OCI-LY7 (cell line): ENCODE measurements around the gene CPPED1. TPM values are rescaled to one million over a fixed set of nuclear protein-coding genes. Genes with fewer than 3 reads are reported as not detected.
A peak's percentile ranks its signal among the peaks of the same experiment; 100 is the strongest.

ENCODE experiments used
- BruUV-seq: library from RNA; stranded (reverse); fragments of 400-500 nt; replicated peaks from 2 replicates; lab custom pipeline; 2021; lab: Mats Ljungman, UMichigan
- CTCF ChIA-PET: fragments of 300-600 bp; sonication (Branson Sonifier 250); formaldehyde crosslinking; loops from one replicate; lab custom pipeline; 2022; ENCODE audit warnings: antibody characterized with exemption; ENCODE audit not compliant: unreplicated experiment; lab: Charles Lee
- POLR2A ChIA-PET: fragments of 300-600 bp; sonication (Branson Sonifier 250); formaldehyde crosslinking; loops from one replicate; lab custom pipeline; 2022; ENCODE audit warnings: antibody characterized with exemption; lab: Charles Lee
- DNase-seq: peaks from one replicate; pipeline ENCODE4 v3.0.0-alpha.2; 2015; ENCODE audit warnings: low spot score
- H2AFZ ChIP-seq: fragments of 200-600 bp; sonication (generic), shearing (Covaris generic); 2 replicates; pipeline ENCODE4 v1.6.1; 2014; ENCODE audit warnings: mild to moderate bottlenecking, antibody characterized with exemption, low read length, moderate library complexity
- H3K27ac ChIP-seq: fragments of 200-600 bp; sonication (generic); 2 replicates; pipeline ENCODE4 v1.5.1; 2014; ENCODE audit warnings: mixed run types, low read depth, mild to moderate bottlenecking, moderate library complexity, low read length, inconsistent platforms; ENCODE audit not compliant: poor library complexity, severe bottlenecking
- H3K36me3 ChIP-seq: fragments of 200-600 bp; sonication (generic); 2 replicates; pipeline ENCODE4 v1.6.1; 2014; ENCODE audit warnings: mild to moderate bottlenecking, antibody characterized with exemption, low read length, moderate library complexity, mixed read lengths; ENCODE audit not compliant: insufficient read depth
- H3K4me1 ChIP-seq: fragments of 200-600 bp; sonication (generic); 2 replicates; pipeline ENCODE4 v1.5.1; 2014; ENCODE audit warnings: mild to moderate bottlenecking, low read length; ENCODE audit not compliant: insufficient read depth, poor library complexity, severe bottlenecking
- H3K4me2 ChIP-seq: fragments of 200-600 bp; sonication (generic); 2 replicates; pipeline ENCODE4 v1.6.1; 2014; ENCODE audit warnings: mild to moderate bottlenecking, low read length
- H3K4me3 ChIP-seq: fragments of 200-600 bp; sonication (generic); 2 replicates; pipeline ENCODE4 v1.5.1; 2014; ENCODE audit warnings: mild to moderate bottlenecking, low read depth, low read length; ENCODE audit not compliant: poor library complexity, severe bottlenecking
- H3K79me2 ChIP-seq: fragments of 200-600 bp; sonication (generic); 2 replicates; pipeline ENCODE4 v1.6.1; 2016; ENCODE audit warnings: low read depth, mild to moderate bottlenecking, low read length, moderate library complexity, mixed read lengths; ENCODE audit not compliant: insufficient read depth
- H3K9me2 ChIP-seq: fragments of 200-600 bp; sonication (generic); 2 replicates; pipeline ENCODE4 v1.6.1; 2016; ENCODE audit warnings: mild to moderate bottlenecking, low read length, mixed read lengths; ENCODE audit not compliant: insufficient read depth
- H3K9me3 ChIP-seq: fragments of 200-600 bp; sonication (generic); 2 replicates; pipeline ENCODE4 v1.6.1; 2014; ENCODE audit warnings: mild to moderate bottlenecking, mixed run types, low read length, mixed read lengths
- H4K20me1 ChIP-seq: fragments of 200-600 bp; sonication (generic); 2 replicates; pipeline ENCODE4 v1.6.1; 2014; ENCODE audit warnings: mild to moderate bottlenecking, antibody characterized with exemption, low read length, moderate library complexity, mixed read lengths; ENCODE audit not compliant: insufficient read depth
- CTCF ChIP-seq: fragments of 200-600 bp; sonication (generic); conservative IDR thresholded peaks from 2 replicates; pipeline ENCODE4 v1.5.1; 2014; ENCODE audit warnings: mild to moderate bottlenecking, antibody characterized with exemption, low read length, moderate library complexity, mixed read lengths
- EZH2phosphoT487 ChIP-seq: fragments of 200-600 bp; sonication (generic); IDR thresholded peaks from 2 replicates; pipeline ENCODE4 v1.6.1; 2018; ENCODE audit warnings: low read depth, borderline replicate concordance, mild to moderate bottlenecking, mixed run types, antibody characterized with exemption, low read length, moderate library complexity, mixed read lengths
- intact Hi-C: fragments of 100-400 bp; cut with micrococcal nuclease; formaldehyde crosslinking; loops from one replicate; pipeline ENCODE4 v1.10.0; 2022; ENCODE audit not compliant: unreplicated experiment
- total RNA-seq, 2 experiments: library from RNA; depleted of rRNA in 1 of 2; stranded (reverse); fragments of >200 nt in 1 of 2; shearing (Covaris generic) in 1 of 2; gene quantifications; 2 replicates each; pipeline ENCODE4 v1.2.3, GENCODE V29; 2014 to 2022

Gene CPPED1
- total RNA-seq, 2 experiments from 2014 or later: 8.6 to 14.2 TPM

GRCh38 chr16:12735805-12736204 is 67.9 kb downstream of the CPPED1 start:
- Histone ChIP-seq H3K4me2 (no peak overlapping the region), H3K79me2 (no peaks in the 10 kb centered on the region), H3K27ac (no peak overlapping the region), H3K4me1 (no peaks in the 10 kb centered on the region), H2AFZ (no peak overlapping the region), H3K9me3 (peaks cover 16% of the 10 kb centered on the region), H3K36me3 (no peaks in the 10 kb centered on the region; the same call in 1 of the 2 replicates), H3K9me2 (no peaks in the 10 kb centered on the region), H3K4me3 (no peak overlapping the region), H4K20me1 (no peaks in the 10 kb centered on the region)
- intact Hi-C loops: no loop called here
- no peak for DNase-seq
- BruUV-seq: no TSS peak
- no peak for TF ChIP-seq CTCF
- no peak for TF ChIP-seq EZH2phosphoT487
- ChIA-PET CTCF (no interaction called here), POLR2A (interaction anchor here (0.6 kb wide), 1 partner anchor 81 kb away, joined by 4 read pairs; no protein-coding TSS in a partner anchor)

- H3K4me3 ChIP-seq: no peak overlapping the region
- POLR2A ChIA-PET: interaction anchor here (0.7 kb wide), 1 partner anchor 33 kb away, joined by 6 read pairs; no protein-coding TSS in a partner anchor
- no peak overlapping the region for H2AFZ ChIP-seq
- CTCF ChIA-PET: no interaction called here
- BruUV-seq: no TSS peak
- peak; percentile 8 for DNase-seq
- TF ChIP-seq EZH2phosphoT487 (no peak), CTCF (no peak)
- H3K4me2 ChIP-seq: no peak overlapping the region
- no peaks in the 10 kb centered on the region for H4K20me1 ChIP-seq
- peaks cover 16% of the 10 kb centered on the region for H3K9me3 ChIP-seq
- intact Hi-C loops: no loop called here
- H3K79me2 ChIP-seq: no peaks in the 10 kb centered on the region
- H3K9me2 ChIP-seq: no peaks in the 10 kb centered on the region
- H3K4me1 ChIP-seq: no peaks in the 10 kb centered on the region
- no peaks in the 10 kb centered on the region; the same call in 1 of the 2 replicates for H3K36me3 ChIP-seq
- no peak overlapping the region for H3K27ac ChIP-seq
Observed at GRCh38 chr16:12732600-12732999, 71.1 kb downstream of the CPPED1 start.

GRCh38 chr16:12729448-12729847 is 74.2 kb downstream of the CPPED1 start:
- BruUV-seq: no TSS peak
- H3K9me2 ChIP-seq: no peaks in the 10 kb centered on the region
- H2AFZ ChIP-seq: no peak overlapping the region
- H3K36me3 ChIP-seq: no peaks in the 10 kb centered on the region; the same call in 1 of the 2 replicates
- no peaks in the 10 kb centered on the region for H3K4me1 ChIP-seq
- TF ChIP-seq CTCF: no peak
- TF ChIP-seq EZH2phosphoT487: no peak
- H3K79me2 ChIP-seq: no peaks in the 10 kb centered on the region
- CTCF ChIA-PET: no interaction called here
- H4K20me1 ChIP-seq: no peaks in the 10 kb centered on the region
- H3K4me2 ChIP-seq: no peak overlapping the region
- H3K4me3 ChIP-seq: no peak overlapping the region
- POLR2A ChIA-PET: no interaction called here
- no peak overlapping the region for H3K27ac ChIP-seq
- peaks cover 16% of the 10 kb centered on the region for H3K9me3 ChIP-seq
- DNase-seq: no peak
- intact Hi-C loops: no loop called here
